ENCODE results near the gene CBX2.

- TF ChIP-seq EZH2 (IDR thresholded peaks at IDR 0.05): no peak
- no peak for TF ChIP-seq POLR2AphosphoS5 (IDR thresholded peaks at IDR 0.05; ENCODE audit: borderline replicate concordance, low read depth, low read length)
- TF ChIP-seq FOXP2 (optimal IDR thresholded peaks at IDR 0.05; ENCODE audit: control extremely low read depth, extremely low read length, insufficient read depth): no peak
These were observed 16.9 kb downstream of the CBX2 start for GRCh38 chr17:79794659-79795511.
